Esophagus squamous epithelium (tissue), 5 donors: ENCODE data around the gene C8G. TPM values are rescaled to one million over a fixed set of nuclear protein-coding genes. Genes with fewer than 3 reads are reported as not detected.

Experiments used
- DNase-seq: peaks from one replicate; lab custom pipeline; 2025; lab: John Stamatoyannopoulos, UW
- H3K27ac ChIP-seq, 4 donors: fragments of 200-600 bp; sonication (generic); one replicate each; pipeline ENCODE4 v1.5.1; 2016 to 2019; ENCODE audit warnings: mild to moderate bottlenecking in 1 of 4
- H3K27me3 ChIP-seq, 4 donors: fragments of 200-600 bp; sonication (generic); 1 replicate in 3 of 4; 2 replicates in 1 of 4; pipeline versions ENCODE4 v1.5.1 to v1.6.0; 2017 to 2021; ENCODE audit warnings: antibody characterized with exemption in 1 of 4
- H3K36me3 ChIP-seq, 3 donors: fragments of 200-600 bp; sonication (generic); one replicate each; pipeline ENCODE4 v1.5.1; 2016 to 2019
- H3K4me1 ChIP-seq, 3 donors: fragments of 200-600 bp; sonication (generic); one replicate each; pipeline ENCODE4 v1.5.1; 2017 to 2019
- H3K4me3 ChIP-seq, 4 donors: fragments of 200-600 bp; sonication (generic); 1 replicate in 3 of 4; 2 replicates in 1 of 4; pipeline ENCODE4 v1.5.1; 2016 to 2019; ENCODE audit warnings: mild to moderate bottlenecking in 2 of 4, moderate library complexity in 1 of 4
- H3K9me3 ChIP-seq, 3 donors: fragments of 200-600 bp; sonication (generic); one replicate each; pipeline ENCODE4 v1.5.1; 2016 to 2019
- POLR2A ChIP-seq, 4 donors: fragments of 450-650 bp; IDR thresholded peaks; one replicate each; pipeline ENCODE4 v1.6.1; 2017; ENCODE audit warnings: antibody characterized with exemption in 4 of 4, mild to moderate bottlenecking in 4 of 4, moderate library complexity in 3 of 4
- WGBS, 2 donors: methylation state at CpG; one replicate each; pipeline ENCODE4 v1.1.5; 2018; 5-methylcytosine and 5-hydroxymethylcytosine counted together
- intact Hi-C: fragments of 100-400 bp; cut with DNase I; formaldehyde crosslinking; loops from one replicate; pipeline ENCODE4 v1.15.0; 2022
- total RNA-seq, 4 donors: library from RNA; depleted of rRNA; stranded (reverse); fragments of >200 nt; gene quantifications; one replicate each; pipeline ENCODE4 v1.1.0, GENCODE V29; 2016
- TF ChIP-seq, protein P1 (sequence below), 6 experiments: fragments of 450-650 bp in 4 of 6; fragments of 200-600 bp in 2 of 6; sonication (generic) in 2 of 6; IDR thresholded peaks; one replicate each; pipeline ENCODE4 v1.5.1; 2016 to 2019; ENCODE audit warnings: antibody characterized with exemption in 6 of 6, mild to moderate bottlenecking in 4 of 6, moderate library complexity in 4 of 6
- donor health status: DM: yes; HTN: yes; CAD: no.

Gene C8G
- 1 to 10 TPM in 1 of 4 donors, not detected in 3; 1.6 TPM for total RNA-seq

DNA sequence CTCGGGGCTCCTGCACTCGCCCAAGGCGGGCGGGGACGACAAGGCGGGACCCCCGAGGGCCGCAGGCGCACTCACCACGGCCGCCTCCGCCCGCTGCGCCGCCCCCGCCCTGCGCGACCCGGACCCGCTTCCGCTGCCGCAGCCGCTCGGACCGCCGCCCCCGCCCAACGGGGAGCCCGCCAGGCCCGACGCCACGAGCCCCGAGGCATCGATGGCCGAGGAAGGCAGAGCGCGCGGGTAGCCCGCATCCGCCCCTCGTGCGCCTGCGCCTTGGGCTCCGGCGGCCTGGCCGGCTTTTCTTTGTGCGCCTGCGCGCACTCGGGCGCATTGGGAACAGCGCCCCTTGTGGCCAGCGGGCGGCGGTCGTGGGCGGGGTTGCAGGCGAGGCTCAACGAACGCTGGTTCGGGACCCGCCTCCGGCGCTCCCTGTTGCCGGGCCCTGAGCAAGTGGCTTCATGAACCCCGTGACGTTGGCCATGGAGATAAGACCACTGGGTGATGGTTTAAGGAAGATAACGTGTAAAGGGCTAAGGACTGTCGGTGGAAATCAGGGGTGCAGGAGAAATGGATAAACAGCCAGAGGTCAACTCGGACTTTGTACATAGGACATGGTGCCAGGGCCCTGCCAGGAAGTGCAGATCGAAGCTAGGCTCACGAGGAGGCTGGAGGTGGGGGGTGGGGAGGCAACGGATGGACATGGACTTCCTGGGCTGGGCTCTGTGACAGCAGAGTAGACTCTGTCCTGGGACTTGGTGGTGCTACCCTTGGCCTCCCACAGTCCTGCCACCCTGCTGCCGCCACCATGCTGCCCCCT, at the start of gene C8G, which contains the start of gene FBXW5:
Gene C8G, plus strand, starts transcription at position 725 of the 814 bp plus-strand sequence. Its CDS starts 78 bp downstream, at position 803.
Gene FBXW5, minus strand, starts transcription at position 220 of the 814 bp plus-strand sequence. CDS start 655 bp downstream, outside the sequence.
- Histone ChIP-seq H3K4me1 (peaks cover 25 to 62% (median 33%) of the 10 kb centered on the region in 3 donors), H3K27me3 (no peaks in the 10 kb centered on the region), H3K9me3 (no peaks in the 10 kb centered on the region), H3K4me3 (peak within 1 kb of the TSS; percentile 75 to 94 (median 87)), H3K36me3 (peaks cover 24 to 35% (median 30%) of the 10 kb centered on the region in 3 donors), H3K27ac (peak within 1 kb of the TSS; percentile 90 to 98 (median 96))
- intact Hi-C loops, result loop anchor here (5.0 to 10.0 kb wide), 2 partner anchors 83 to 90 kb away; partner anchors contain the start of genes ABCA2 and MAMDC4
- TF ChIP-seq POLR2A (IDR thresholded peaks at IDR 0.05), result peak in 3 of 4 donors; percentile 51 to 81 (median 74)
- TF ChIP-seq, protein P1, sequence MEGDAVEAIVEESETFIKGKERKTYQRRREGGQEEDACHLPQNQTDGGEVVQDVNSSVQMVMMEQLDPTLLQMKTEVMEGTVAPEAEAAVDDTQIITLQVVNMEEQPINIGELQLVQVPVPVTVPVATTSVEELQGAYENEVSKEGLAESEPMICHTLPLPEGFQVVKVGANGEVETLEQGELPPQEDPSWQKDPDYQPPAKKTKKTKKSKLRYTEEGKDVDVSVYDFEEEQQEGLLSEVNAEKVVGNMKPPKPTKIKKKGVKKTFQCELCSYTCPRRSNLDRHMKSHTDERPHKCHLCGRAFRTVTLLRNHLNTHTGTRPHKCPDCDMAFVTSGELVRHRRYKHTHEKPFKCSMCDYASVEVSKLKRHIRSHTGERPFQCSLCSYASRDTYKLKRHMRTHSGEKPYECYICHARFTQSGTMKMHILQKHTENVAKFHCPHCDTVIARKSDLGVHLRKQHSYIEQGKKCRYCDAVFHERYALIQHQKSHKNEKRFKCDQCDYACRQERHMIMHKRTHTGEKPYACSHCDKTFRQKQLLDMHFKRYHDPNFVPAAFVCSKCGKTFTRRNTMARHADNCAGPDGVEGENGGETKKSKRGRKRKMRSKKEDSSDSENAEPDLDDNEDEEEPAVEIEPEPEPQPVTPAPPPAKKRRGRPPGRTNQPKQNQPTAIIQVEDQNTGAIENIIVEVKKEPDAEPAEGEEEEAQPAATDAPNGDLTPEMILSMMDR (IDR thresholded peaks at IDR 0.05), result peak; percentile 98 to 100 (median 100)
- DNase-seq, result peak; percentile 60
- 11 to 26% methylated on average over 6 to 11 of the region's 74 CpGs for WGBS, 2 donors

DNA sequence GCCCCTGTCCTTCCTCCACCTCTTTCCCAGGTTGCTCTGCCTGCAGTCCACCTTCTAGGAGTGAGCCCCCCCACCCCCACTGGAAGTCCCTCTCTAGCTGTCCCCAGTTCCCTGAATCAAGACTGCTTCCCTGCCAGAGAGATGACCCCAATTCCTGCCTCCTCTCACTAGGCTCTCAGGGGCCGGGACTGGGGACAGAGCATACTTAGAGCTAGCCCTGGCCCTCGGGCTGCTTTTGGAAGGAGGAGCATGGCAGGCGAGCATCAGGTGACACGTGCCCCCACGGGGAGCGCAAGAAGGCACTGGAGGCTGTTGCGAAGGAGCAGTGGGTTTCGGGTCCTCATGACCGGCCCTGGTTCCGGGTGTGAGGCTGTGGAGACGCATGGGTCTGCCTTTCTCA, 49.0 kb upstream of the C8G start:
- peaks cover 0 to 61% (median 9%) of the 10 kb centered on the region in 3 donors for H3K36me3 ChIP-seq
- H3K4me1 ChIP-seq, result peaks cover 12 to 29% (median 12%) of the 10 kb centered on the region in 3 donors
- intact Hi-C loops, result no loop called here
- no peaks in the 10 kb centered on the region for H3K9me3 ChIP-seq
- DNase-seq, result no peak
- no peak overlapping the region for H3K4me3 ChIP-seq
- no peak overlapping the region for H3K27ac ChIP-seq
- 65% methylated on average over 7 of the region's 11 CpGs; no CpG with 5 or more reads in 1 of the 2 donors for WGBS, 2 donors
- no peak for TF ChIP-seq POLR2A (IDR thresholded peaks at IDR 0.05)
- TF ChIP-seq, protein P1 (IDR thresholded peaks at IDR 0.05), result no peak
- H3K27me3 ChIP-seq, result no peaks in the 10 kb centered on the region

DNA sequence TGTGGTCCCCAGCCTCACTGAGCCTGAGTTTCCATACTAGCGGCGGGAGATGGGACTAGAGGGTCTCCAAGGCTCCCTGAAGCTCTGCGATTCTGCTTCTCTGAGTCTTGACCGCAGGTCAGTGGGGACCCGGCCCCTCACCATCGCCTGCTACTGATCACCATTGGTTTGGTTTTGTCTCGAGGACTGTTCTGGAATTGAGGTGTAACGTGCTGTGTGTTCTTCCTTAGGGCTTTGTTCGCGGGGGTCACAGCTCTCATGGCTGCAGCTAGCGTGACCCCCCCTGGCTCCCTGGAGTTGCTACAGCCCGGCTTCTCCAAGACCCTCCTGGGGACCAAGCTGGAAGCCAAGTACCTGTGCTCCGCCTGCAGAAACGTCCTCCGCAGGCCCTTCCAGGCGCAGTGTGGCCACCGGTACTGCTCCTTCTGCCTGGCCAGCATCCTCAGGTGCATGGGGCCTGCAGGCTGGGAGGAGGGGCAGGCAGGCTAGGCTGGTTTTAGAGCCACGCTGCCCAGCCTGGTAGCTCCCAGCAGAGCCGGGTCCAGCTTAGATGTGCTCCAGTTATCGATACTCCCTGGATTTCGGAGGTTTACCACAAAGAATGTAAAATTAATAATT, 46.5 kb upstream of the C8G start:
- Histone ChIP-seq H3K27ac (peak overlapping the region in 2 of 4 donors; percentile 90 to 93), H3K36me3 (peaks cover 0 to 56% (median 9%) of the 10 kb centered on the region in 3 donors), H3K9me3 (no peaks in the 10 kb centered on the region), H3K4me1 (peaks cover 33 to 54% (median 37%) of the 10 kb centered on the region in 3 donors), H3K27me3 (no peaks in the 10 kb centered on the region), H3K4me3 (no peak overlapping the region)
- no peak for DNase-seq
- intact Hi-C loops, result no loop called here
- 88 to 92% methylated on average over 10 of the region's 21 CpGs for WGBS, 2 donors
- TF ChIP-seq, protein P1 (IDR thresholded peaks at IDR 0.05), result no peak
- no peak for TF ChIP-seq POLR2A (IDR thresholded peaks at IDR 0.05)

DNA sequence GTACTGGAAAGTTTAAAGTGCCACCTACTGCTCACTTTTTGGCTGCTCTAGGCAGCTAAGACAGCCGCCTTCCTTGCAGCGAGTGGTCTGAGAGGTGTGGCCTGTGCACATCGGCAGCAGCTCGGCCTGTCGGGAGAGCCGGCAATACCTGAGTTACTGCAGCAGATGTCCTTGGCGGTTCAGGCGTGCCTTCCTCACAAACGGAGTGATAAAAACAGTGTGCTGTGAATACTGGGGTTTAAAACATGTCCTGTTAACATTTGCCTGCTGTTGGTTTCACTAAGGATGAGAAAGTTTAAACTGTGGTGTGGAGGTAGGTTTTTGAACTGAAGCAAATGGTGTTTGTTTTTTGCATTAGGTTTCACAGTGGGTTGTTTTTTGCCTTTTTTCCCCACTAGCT, 45.8 kb upstream of the C8G start:
- H3K4me1 ChIP-seq, result peaks cover 33 to 60% (median 37%) of the 10 kb centered on the region in 3 donors
- H3K27ac ChIP-seq, result peak overlapping the region; percentile 8 to 93 (median 90)

More for the DNA sequence above, 45.8 kb upstream of the C8G start:
- no peak for DNase-seq
- intact Hi-C loops, result no loop called here
- Histone ChIP-seq H3K9me3 (no peaks in the 10 kb centered on the region), H3K27me3 (no peaks in the 10 kb centered on the region), H3K4me3 (no peak overlapping the region), H3K36me3 (peaks cover 0 to 58% (median 9%) of the 10 kb centered on the region in 3 donors)
- TF ChIP-seq, protein P1 (IDR thresholded peaks at IDR 0.05), result peak in 1 of 6 experiments; percentile 11
- TF ChIP-seq POLR2A (IDR thresholded peaks at IDR 0.05), result no peak
- 37 to 43% methylated on average over 7 to 9 of the region's 9 CpGs for WGBS, 2 donors
